Lower lobe of right lung (tissue), 2 donors: ENCODE measurements around the gene WNT11. TPM values are rescaled to one million over a fixed set of nuclear protein-coding genes. Genes with fewer than 3 reads are reported as not detected.

Experiments used
- ATAC-seq, 2 donors: fragments of 200-7000 bp; cut with Tn5 transposase; one replicate each; pipeline ENCODE4 v1.9.1; 2020 to 2022; ENCODE audit warnings: mild to moderate bottlenecking in 2 of 2, moderate library complexity in 2 of 2
- DNase-seq: peaks from one replicate; pipeline ENCODE4 v3.0.0-alpha.2; 2020
- H3K27ac ChIP-seq: fragments of 200-600 bp; one replicate; pipeline ENCODE4 v1.8.0; 2022
- H3K27me3 ChIP-seq: fragments of 200-600 bp; one replicate; pipeline ENCODE4 v1.8.0; 2022; ENCODE audit warnings: low read depth
- H3K36me3 ChIP-seq: fragments of 200-600 bp; one replicate; pipeline ENCODE4 v1.8.0; 2022; ENCODE audit warnings: mild to moderate bottlenecking
- H3K4me1 ChIP-seq: fragments of 200-600 bp; one replicate; pipeline ENCODE4 v1.8.0; 2022
- H3K4me3 ChIP-seq: fragments of 200-600 bp; one replicate; pipeline ENCODE4 v1.8.0; 2022; ENCODE audit warnings: mild to moderate bottlenecking
- H3K9me3 ChIP-seq: fragments of 200-600 bp; one replicate; pipeline ENCODE4 v1.8.0; 2022
- intact Hi-C: fragments of 100-400 bp; cut with DNase I; formaldehyde crosslinking; loops from one replicate; pipeline ENCODE4 v1.11.0; 2022
- total RNA-seq: library from RNA; stranded (reverse); fragmentation: NEBNext Ultra II Directional; extraction: Animal tissue kit (Norgen Biotek cat#: 25700); gene quantifications from one replicate; pipeline ENCODE4 v1.2.1, GENCODE V29; 2021
- TF ChIP-seq, protein P1 (sequence below): fragments of 200-600 bp; IDR thresholded peaks from one replicate; pipeline ENCODE4 v1.8.0; 2022; ENCODE audit warnings: antibody characterized with exemption, mild to moderate bottlenecking
- donor health status: DM: no; HTN: yes; CAD: no; lungs with severe emphysema.

Gene WNT11
- total RNA-seq, 1 donor from 2014 or later, result 9.2 TPM

DNA sequence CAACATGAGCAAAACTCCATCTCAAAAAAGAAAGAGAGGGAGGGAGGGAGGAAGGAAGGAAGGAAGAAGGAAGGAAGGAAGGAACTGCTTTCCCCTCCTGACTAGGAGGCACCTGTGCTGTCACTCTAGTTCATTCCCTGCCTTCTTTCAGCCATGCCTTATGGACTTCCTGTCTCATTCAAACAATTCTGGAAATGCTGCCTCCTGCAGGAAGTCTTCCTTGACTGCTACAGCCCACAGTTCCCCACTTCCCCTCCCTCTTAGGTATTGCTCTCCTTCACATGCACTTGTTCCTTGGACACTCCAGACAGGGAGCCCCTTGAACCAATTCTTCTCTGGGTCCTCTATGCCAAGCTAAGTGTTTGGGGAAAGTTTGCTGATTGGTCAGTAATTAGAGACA, 31.6 kb upstream of the WNT11 start:
- ATAC-seq (no peak), DNase-seq (no peak)
- Histone ChIP-seq H3K27ac (no peak overlapping the region), H3K4me1 (peaks cover 23% of the 10 kb centered on the region), H3K9me3 (no peaks in the 10 kb centered on the region), H3K36me3 (no peaks in the 10 kb centered on the region), H3K4me3 (no peak overlapping the region), H3K27me3 (no peaks in the 10 kb centered on the region)
- intact Hi-C loops, result no loop called here
- TF ChIP-seq, protein P1, sequence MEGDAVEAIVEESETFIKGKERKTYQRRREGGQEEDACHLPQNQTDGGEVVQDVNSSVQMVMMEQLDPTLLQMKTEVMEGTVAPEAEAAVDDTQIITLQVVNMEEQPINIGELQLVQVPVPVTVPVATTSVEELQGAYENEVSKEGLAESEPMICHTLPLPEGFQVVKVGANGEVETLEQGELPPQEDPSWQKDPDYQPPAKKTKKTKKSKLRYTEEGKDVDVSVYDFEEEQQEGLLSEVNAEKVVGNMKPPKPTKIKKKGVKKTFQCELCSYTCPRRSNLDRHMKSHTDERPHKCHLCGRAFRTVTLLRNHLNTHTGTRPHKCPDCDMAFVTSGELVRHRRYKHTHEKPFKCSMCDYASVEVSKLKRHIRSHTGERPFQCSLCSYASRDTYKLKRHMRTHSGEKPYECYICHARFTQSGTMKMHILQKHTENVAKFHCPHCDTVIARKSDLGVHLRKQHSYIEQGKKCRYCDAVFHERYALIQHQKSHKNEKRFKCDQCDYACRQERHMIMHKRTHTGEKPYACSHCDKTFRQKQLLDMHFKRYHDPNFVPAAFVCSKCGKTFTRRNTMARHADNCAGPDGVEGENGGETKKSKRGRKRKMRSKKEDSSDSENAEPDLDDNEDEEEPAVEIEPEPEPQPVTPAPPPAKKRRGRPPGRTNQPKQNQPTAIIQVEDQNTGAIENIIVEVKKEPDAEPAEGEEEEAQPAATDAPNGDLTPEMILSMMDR, result peak; percentile 16

DNA sequence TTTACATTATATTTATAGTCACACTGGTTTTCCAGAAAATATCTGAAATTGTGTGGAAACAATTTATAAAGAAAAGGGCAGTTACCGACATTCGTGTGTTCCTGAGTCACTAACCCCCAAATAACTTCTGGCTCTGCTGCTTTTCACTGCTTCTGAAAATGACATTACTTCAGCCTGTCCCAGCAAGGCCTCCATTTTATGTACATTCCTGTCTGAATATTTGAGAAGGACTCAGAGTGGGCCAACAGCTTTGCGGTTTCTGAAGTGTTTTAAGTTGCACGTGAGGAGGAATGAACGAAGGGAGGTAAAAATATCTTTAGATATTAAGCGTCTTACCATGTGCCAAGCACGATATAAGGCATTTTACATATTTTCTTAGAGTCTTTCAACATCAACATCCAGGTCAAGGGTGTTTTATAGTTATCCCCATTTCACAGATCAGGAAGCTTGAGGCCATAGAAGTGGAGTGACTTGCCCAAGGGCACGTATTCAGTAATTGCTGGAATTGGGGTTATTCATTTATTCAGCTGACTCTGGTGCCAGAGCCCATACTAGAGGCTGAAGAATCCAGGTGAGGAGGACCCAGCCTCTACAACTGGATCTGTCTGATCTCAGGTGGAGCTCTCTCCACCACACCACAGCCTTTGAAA, 30.8 kb upstream of the WNT11 start:
- intact Hi-C loops, result no loop called here
- ATAC-seq, result no peak

DNA sequence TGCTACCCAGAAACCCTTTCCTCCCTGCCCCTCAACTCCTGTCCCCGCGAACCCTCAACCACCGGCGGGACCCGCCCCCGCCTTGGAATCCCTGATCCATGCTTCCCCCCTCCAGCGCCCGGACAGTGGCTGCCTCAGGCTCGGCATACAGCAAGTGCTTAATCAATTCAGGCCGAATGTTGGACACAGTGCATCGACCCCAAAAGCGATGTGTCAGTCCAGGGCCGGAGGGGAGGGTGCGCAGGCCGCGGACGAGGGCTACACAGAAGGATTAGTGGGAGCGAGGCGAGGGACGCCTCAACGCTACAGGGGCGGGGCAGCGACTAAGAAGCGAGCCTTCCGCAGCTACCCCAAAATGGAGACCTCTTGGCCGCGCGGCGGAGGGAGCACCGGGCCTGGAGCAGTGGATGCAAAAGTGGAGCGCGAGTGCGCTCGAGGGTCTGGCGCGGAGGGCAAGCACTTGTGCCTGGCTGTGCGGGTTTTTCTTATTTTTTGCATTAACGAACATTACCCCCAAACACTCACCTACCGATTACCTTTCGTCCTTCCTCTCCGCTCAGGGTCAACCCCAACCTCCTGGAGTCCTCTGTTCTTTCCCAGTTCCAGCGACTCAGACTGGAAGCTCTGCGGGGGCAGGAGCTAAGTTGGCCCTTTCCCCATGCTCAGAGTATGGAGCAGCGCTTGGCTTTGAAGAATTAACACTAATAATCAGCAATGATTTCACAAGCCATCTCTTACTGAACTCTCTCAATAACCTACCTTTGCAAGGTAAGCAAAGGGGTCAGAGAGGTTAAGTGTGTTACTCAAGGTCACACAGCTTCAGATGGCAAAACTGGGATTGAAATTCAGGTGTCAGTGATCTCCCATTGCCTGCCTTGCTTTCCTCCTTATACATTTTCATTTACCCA, 30.0 kb upstream of the WNT11 start:
- peak; percentile 40 to 63 for ATAC-seq
- DNase-seq, result peak; percentile 72
- Histone ChIP-seq H3K27me3 (no peaks in the 10 kb centered on the region), H3K4me1 (peaks cover 23% of the 10 kb centered on the region), H3K27ac (peak overlapping the region; percentile 82), H3K36me3 (no peaks in the 10 kb centered on the region), H3K4me3 (peak overlapping the region; percentile 90), H3K9me3 (no peaks in the 10 kb centered on the region)
- intact Hi-C loops, result no loop called here
- TF ChIP-seq, protein P1, result no peak

More for the DNA sequence above, 30.8 kb upstream of the WNT11 start:
- peaks cover 23% of the 10 kb centered on the region for H3K4me1 ChIP-seq
- peak overlapping the region; percentile 82 for H3K27ac ChIP-seq
- H3K4me3 ChIP-seq, result peak overlapping the region; percentile 90
- no peaks in the 10 kb centered on the region for H3K27me3 ChIP-seq
- no peaks in the 10 kb centered on the region for H3K9me3 ChIP-seq
- TF ChIP-seq, protein P1, result no peak
- DNase-seq, result no peak
- no peaks in the 10 kb centered on the region for H3K36me3 ChIP-seq

DNA sequence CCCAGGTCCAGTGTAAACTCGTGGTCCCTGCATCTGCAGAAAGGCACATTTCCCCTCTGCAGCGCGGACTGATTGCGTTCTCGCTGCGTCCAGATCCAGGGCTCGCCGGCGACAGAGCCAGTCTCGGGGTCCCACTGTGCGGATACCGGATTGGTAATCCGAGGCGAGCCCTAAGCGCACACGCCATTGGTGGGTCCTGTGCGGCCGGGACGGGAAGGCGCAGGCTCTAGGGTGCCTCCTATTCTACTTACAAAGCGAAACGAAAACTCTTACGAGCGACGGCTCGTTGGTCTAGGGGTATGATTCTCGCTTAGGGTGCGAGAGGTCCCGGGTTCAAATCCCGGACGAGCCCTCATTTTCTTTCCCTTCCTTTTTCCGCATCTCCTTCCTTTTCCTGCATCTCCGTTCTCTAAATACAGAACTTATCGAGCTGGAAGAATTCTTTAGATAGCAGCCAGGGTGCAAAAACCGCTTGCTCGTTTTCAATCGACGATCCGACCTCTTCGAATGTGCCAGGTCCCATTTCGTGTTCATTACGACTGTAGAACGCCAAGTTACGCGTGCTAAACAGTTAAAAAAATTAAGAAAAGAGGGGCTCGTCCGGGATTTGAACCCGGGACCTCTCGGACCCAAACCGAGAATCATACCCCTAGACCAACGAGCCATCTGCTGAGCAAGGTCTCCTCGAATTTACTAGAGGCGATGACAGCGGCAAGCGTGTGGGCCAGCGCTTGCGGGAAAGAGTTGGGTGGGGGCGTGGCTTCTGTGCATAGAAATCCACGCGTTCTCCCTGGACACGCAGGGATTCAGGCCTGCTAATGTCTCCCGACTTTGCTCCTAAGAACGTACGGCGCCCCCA, 29.2 kb upstream of the WNT11 start:
- Histone ChIP-seq H3K36me3 (no peaks in the 10 kb centered on the region), H3K27ac (peak overlapping the region; percentile 82), H3K27me3 (no peaks in the 10 kb centered on the region), H3K4me1 (peaks cover 23% of the 10 kb centered on the region), H3K9me3 (no peaks in the 10 kb centered on the region), H3K4me3 (peak overlapping the region; percentile 90)
- peak; percentile 88 for DNase-seq
- intact Hi-C loops, result no loop called here
- TF ChIP-seq, protein P1, result no peak
- ATAC-seq, result peak; percentile 86 to 91
